HG03097 (cell line): ENCODE data around the gene DZIP1.
"Not testable (repeated sequence)": the region's sequence is repeated elsewhere in the genome, so short reads cannot be mapped to it uniquely, and the experiment has no call there.

Experiments used
- ATAC-seq: cut with Tn5 transposase; IDR thresholded peaks from one replicate; pipeline ENCODE4 v1.9.1; 2021; ENCODE audit not compliant: unreplicated experiment, low FRiP score

The DZIP1 gene, protein sequence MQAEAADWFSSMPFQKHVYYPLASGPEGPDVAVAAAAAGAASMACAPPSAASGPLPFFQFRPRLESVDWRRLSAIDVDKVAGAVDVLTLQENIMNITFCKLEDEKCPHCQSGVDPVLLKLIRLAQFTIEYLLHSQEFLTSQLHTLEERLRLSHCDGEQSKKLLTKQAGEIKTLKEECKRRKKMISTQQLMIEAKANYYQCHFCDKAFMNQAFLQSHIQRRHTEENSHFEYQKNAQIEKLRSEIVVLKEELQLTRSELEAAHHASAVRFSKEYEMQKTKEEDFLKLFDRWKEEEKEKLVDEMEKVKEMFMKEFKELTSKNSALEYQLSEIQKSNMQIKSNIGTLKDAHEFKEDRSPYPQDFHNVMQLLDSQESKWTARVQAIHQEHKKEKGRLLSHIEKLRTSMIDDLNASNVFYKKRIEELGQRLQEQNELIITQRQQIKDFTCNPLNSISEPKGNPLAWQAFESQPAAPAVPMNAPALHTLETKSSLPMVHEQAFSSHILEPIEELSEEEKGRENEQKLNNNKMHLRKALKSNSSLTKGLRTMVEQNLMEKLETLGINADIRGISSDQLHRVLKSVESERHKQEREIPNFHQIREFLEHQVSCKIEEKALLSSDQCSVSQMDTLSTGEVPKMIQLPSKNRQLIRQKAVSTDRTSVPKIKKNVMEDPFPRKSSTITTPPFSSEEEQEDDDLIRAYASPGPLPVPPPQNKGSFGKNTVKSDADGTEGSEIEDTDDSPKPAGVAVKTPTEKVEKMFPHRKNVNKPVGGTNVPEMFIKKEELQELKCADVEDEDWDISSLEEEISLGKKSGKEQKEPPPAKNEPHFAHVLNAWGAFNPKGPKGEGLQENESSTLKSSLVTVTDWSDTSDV

DNA sequence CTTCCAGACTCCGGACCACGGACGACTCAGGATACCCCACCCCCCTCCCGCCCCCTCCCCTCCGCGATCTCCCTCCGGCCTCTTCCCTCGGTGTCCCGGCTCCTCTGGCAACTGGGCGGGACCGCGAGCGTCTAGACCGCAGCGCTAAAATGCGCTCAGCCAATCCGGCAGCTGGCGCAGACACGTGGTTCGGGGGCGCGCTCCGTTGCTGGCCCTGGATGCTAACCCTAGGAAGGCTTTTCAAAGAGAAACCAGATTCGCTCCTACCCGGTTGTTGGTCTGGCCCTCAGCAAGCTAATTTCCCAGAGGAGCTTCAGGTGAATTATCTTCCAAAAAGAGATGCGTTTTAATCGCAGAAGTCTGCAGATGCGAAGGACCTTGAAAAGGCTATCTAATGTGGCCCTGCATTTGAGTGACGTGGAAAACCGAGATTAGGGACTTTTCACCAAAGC is at the start of gene DZIP1:
TSS of gene DZIP1 (minus strand) at position 106 of the 452 bp plus-strand sequence. CDS start 2,677 bp downstream, outside the sequence.
- ATAC-seq = no peak

DNA sequence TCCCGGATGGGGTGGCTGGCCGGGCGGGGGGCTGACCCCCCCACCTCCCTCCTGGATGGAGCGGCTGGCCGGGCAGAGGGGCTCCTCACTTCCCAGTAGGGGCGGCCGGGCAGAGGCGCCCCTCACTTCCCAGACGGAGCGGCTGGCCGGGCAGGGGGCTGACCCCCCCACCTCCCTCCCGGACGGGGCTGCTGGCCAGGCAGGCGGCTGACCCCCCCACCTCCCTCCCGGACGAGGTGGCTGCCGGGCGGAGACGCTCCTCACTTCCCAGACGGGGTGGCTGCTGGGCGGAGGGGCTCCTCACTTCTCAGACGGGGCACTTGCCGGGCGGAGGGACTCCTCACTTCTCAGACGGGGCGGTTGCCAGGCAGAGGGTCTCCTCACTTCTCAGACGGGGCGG is 46.5 kb upstream of the DZIP1 start:
- not testable (repeated sequence) for ATAC-seq

DNA sequence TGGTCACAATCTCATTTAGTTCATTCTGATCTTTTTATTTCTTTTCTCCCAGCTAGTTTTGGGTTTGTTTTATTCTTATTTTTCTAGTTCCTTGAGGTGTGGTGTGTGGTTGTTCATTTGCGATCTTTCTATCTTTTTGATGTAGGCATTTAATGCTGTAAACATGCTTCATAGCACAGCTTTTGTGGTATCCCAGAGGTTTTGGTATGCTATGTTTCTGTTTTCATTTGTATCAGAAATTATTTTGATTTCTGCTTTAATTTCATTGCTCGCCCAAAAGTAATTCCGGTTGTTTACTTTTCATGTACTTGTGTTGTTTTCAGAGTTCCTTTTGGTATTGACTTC is 45.0 kb upstream of the DZIP1 start:
- no peak for ATAC-seq

DNA sequence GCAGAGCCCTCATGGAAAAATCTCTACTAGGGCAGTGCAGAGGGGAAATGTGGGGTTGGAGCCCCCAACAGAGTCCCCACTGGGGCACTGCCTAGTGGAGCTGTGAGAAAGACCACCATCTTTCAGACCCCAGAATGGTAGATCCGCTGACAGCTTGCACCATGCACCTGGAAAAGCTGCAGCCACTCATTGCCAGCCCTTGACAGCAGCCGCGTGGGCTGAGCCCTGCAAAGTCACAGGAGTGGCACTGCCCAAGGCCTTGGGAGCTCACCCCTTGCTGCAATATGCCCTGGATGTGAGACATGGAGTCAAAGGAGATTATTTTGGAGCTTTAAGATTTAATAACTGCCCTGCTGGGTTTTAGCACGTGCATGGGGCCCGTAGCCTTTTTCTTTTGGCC is 40.5 kb upstream of the DZIP1 start:
- not testable (repeated sequence) for ATAC-seq

DNA sequence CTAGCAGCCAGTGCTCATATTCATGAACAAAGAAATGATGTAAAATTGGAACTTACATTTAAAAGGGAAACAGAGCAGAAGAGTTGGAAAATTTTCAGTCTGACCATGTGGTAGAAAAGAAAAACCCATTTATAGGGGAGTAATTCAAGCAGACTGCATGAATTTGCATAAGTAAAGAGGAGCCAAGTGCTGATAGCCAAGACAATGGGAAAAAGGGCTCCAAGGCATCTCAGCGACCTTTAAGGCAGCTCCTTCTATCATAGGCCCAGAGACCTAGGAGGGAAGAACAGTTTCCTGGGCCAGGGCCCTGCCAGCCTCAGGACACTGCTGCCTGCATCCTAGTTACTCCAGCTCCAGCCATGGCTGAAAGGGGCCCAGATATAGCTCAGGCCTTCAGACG is 39.9 kb upstream of the DZIP1 start:
- ATAC-seq = no peak

DNA sequence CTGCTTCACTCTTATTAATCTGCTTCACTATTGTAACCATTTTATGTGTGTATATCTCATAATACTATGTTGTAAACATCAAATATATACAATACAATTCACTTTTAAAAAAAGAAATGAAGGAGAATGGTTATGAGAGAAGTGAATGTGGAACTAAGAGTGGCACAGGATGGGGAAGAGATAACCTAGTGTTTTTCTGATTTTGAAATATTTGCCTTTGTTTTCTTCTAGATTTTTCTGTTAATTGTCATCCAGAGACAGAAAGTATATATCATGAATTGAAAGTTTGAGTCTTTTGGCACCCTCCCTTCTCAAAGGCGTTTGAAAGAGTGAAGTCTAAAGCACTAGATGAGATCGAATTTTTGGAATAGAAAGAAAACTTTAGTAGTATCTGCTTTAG is 35.2 kb upstream of the DZIP1 start:
- no peak for ATAC-seq

DNA sequence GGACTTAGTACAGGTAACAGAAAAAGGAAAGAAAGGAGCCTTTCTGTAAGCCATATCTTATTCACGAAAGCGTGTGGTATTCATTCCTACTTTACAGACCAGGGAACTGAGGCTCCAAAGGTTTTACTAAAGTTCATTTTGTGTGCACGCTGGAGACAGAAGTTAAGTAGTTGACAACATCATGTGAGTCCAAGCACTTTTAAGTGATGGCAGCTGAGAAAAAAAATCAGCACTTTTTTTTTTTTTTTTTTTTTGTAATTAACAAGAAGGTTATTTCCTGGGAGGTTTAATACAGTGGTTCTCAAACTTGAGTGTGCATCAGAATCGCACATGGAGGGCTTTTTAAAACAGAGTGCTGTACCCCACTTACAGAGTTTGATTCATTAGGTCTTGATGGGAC is 34.5 kb upstream of the DZIP1 start:
- no peak for ATAC-seq

DNA sequence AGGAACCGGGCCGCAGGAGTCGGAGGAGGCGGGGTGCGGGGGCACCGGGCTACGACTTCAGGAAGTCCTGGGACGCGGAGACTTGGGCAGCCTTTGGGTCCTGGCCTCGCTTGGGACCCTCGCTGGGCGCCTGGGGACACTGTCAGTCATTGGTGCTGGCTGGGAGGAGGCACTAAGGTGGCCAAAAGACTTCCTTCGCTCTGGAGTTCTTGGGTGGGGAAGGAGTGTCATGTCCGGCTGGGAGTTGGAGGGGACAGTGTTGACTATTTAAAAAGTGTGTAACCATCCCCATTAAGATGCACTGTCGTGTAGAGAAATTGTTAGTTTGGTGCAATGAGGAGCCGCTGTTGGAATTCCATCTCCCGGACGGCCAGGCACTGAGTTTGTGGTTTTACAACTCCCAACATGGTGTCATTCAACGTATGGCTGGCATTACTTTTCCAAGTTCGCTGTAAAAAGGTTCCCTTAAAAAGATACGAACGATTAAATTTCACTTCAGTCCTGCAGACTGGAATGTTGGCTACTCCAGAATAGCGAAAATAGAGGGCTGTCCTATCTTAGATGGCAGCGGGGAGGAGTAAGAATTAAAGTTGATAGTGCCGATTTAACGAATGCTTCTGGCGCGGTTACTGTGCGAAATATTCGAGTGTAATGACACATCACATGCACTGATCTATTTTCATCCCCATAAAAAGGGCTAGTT is 33.2 kb upstream of the DZIP1 start:
- no peak for ATAC-seq

DNA sequence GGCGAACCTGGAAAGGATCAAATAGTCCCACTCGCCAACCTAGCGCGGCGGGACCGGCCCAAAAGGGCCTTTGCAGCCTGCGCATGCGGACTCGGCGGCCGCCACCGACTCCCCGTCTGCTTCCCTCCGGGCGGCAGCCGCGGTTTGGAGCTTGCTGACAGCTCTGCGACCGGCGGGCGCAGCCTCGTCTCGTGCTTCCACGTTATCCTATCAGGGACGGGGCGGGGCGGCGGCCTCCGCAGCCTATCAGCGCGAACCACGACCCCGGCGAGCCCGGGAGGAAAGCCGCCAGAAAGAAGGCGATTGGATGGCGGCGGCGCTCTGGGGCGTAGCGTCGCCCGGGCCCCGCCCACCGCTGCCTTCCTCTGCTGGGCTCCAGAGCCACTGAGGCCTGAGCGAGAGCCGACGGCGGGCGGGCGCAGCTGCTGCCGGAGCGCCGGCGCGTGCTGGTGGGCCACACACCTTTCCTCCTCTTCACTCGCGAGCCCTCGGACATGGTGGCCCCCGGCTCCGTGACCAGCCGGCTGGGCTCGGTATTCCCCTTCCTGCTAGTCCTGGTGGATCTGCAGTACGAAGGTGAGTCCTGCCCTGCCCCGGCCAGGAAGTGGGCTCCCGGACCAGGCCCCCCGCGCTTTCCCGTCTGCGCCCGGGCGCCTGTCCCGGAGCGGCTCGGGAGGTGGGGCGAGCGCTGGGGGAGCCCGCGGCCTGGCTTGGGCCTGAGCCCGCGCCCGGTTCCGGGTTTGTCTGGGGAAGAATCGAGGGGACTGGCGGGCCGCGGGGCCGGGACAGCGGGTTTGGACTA is 32.5 kb upstream of the DZIP1 start, which contains the start of gene DNAJC3:
TSS of gene DNAJC3 (plus strand) at position 378 of the 802 bp plus-strand sequence. CDS start at position 495, 117 bp downstream.
- ATAC-seq = peak; percentile 97

DNA sequence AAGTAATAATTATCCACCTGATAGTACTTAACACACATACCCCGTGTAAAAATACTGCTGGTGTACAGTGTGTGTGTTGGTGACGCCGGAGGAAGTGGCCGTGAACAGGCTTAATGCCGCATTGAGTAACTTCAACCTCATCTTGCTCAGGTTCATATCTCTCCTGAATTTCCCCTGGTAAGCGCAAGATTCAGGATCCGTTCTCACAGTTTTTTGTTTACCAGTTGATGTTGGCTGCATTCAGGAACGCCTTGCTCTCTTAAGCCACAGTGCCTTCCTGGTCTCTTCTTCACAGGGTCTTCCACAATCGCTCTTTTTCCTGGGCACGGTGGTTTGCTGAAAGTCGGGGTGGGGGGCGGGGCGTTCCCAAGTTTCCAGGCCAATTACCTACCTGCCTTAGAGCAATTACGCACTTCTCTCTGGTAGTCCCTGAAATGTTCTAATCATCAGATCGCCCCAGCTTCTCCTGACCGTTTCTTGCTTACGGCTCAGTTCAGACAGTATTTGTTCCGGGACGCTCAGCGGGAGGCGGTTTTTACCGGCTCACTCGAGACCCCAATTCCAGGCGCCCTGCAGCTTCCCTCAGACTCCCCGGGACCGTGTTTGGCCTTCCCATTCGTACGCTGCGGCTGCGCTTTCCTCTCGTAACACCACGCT is 31.7 kb upstream of the DZIP1 start:
- no peak for ATAC-seq

DNA sequence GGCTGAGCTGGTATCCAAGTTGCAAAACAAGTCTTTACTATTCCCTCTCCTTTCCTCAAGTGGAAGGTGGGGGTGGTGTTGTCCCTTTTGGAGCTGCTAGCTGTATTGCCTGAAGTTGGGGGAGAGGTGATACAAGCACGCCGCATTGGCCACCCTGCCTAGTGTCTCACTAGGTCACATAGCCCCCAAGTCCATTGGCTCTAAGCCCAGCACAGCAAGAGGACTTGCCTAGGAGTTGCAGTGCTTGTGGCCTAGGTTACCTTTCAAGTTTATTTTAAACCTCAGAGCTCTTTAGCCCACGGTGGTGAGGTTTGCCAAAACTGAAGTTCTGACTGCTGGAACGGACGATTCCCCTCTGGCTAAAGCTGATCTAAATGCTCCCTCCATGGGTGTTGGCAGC is 27.1 kb upstream of the DZIP1 start:
- ATAC-seq = no peak

DNA sequence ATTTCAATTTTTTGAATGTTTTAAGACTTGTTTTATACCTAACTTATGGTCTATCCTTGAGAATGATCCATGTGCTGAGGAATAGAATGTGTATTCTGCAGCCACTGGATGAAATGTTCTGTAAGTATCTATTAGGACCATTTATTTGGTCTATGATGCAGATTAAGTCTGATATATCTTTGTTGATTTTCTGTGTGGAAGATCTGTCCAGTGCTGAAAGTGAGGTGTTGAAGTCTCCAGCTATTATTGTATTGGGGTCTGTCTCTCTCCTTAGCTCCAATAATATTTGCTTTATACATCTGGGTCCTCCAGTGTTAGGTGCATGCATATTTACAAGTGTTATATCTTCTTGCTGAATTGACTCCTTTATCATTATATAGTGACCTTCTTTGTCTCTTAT is 22.7 kb upstream of the DZIP1 start:
- not testable (repeated sequence) for ATAC-seq

DNA sequence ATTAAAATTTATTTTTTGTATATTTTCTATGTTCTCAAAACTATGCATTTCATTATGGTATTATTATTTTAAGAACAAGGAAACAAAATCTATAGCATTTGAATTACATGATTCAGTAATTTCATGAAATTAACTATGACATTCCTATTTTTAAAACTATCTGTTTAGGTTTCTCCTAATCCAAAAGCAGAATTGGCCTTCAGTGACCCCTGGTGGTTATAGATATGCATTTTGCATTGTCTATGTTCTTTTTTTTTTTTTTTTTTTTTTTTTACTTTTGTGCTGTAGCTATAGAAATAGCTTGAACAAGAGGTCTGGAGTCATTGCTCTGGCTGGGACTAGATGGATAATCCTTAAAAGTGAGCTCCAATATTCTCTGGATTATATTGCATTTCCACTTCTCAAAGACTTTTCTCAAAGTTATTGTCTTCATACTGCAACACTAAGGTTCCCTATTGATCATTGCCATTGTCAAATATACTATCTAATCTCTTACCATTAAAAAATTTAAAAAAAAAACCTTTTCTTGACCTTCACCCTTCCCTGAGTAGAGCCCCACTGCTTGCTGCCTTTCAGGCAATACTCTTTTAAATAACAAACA is 16.6 kb upstream of the DZIP1 start:
- ATAC-seq = no peak

DNA sequence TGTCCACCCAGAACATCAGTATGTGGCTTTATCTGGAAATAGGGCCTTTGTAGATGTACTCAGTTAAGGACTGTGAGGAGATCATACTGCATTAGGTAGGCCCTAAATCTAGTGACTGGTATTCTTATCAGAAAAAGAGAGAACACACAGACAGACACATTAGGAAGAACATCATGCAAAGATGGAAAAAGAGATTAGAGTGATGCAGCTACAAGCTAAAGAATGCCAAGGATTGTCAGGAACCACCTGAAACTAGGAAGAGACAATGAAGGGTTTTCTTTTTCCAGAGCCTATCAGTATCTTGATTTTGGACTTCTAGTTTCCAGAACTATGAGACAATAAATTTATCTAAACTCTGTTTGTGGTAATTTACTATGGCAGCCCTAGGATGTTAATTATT is 15.0 kb upstream of the DZIP1 start:
- no peak for ATAC-seq

DNA sequence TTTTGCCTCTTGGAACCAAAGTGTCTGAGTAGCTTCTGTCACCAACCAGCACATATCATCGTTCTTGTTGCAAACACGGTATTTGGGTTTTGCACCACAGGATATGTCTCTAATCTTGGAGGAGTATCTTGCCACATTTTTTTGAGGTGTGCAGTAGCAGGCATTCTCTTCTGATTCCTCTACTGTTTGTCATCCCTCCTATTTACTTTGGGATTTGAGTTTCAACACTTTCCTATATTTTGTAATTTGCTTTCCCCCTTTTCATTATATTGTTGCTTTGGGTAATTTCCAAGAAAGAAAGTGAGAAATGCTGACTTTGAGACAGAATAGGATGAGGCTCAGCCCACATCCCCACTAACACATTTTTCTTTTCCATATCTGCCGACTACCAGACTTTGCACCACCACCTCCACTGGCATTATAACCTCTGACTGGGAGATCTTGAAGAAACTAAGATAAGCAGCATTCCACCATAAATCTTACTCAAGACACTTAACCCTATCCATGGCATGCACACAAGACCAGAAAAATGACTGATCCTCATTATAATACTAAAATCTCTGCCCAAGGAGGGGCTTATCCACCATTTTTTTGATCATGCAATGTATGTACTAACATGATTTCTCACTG is 12.0 kb upstream of the DZIP1 start:
- no peak for ATAC-seq

DNA sequence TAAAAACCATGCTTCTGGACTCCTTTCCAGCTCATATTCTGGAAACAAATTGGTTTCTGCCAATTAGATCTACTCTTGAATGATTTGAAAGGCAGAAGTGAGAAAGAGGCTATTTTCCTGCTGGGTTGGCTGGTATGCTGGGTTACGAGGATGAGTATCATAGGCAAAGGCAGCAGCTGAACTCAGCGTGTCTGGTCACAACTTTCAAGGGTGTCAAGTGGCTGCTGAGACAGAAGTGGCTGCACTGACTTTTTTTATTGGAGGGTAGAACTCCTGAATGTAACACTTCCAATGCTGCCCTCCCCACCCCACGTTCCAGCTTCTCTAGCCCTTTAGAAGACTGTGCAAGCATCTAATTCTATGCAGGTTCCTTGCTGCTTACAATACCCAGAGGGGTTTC is 8.3 kb upstream of the DZIP1 start:
- no peak for ATAC-seq

DNA sequence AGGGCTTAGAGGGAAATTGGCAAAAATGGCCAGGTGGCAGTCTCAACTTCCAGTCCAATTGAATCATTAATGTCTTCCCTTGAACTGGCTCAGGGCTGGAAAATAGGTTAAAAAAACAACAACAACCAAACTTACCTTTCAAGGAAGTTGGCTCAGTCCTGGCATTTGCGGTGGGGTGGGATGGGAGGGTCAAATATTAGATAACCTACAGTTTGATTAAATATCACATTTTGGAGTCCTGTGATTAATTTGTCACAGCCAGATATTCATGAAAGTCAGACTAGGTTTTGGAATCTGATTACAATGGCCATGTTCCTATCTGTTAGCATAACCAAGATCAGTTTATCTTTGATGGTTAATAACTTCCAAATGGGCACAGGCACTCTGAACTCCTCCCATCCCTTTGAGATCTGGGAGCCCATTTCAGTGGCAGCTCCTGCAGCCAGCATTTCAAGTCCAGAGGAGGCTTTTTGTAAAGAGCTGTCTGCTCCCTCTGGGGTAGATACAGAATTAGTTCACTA is 7.8 kb upstream of the DZIP1 start:
- ATAC-seq = no peak

DNA sequence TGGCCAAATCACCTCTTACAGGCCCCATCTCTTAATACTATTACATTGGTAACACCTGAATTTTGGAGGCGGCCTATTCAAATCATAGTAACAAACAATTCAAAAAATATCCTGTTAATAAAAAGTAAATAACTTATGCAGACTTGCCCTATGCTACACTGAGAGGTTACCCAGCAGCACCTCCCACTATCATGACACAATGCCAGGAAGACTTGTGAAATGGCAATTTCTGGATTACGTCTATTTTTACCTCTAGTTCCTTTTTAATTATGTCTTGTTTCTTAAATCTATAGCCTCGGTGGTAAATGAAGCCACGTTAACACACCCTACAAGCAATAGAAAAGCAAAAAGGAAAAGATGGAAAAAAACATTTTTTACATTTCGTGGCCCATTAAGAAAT is 6.2 kb upstream of the DZIP1 start:
- no peak for ATAC-seq

DNA sequence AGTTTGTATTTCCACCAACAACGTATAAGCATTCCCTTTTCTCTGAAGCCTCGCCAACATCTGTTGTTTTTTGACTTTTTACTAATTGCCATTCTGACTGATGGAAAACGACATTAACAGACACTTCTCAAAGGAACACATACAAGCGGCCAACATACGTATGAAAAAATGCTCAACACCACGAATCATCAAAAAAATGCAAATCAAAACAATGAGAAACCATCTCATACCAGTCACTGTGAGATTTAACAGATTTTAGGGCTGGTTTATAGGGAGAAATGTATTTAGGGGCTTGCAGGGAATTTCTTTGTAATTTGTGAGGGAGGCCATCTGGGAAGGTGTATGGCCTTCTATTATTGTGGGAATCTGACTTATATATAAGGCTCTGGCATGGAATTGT is 2.8 kb upstream of the DZIP1 start:
- ATAC-seq = no peak
